HepG2 (cell line): ENCODE measurements around the gene GYG1. TPM values are rescaled to one million over a fixed set of nuclear protein-coding genes. Genes with fewer than 3 reads are reported as not detected.

ENCODE experiments used
- BHLHE40 ChIP-seq: IDR thresholded peaks from 2 replicates; pipeline ENCODE4 v1.6.1; 2011; ENCODE audit warnings: low read length, improper control_type of control experiment
- CENPX ChIP-seq: sonication (generic); formaldehyde crosslinking; IDR thresholded peaks from 2 replicates; pipeline ENCODE4 v1.9.0; 2021; ENCODE audit warnings: mild to moderate bottlenecking, missing genetic modification reagents, moderate library complexity
- CREM ChIP-seq, 2 experiments: sonication (generic) in 1 of 2; formaldehyde crosslinking in 1 of 2; IDR thresholded peaks; 2 replicates each; pipeline versions ENCODE4 v1.4.0 to v1.6.1; 2016 to 2020; ENCODE audit warnings: antibody characterized with exemption in 1 of 2, mild to moderate bottlenecking in 1 of 2, missing genetic modification reagents in 1 of 2
- FOXO1 ChIP-seq: sonication (generic); formaldehyde crosslinking; IDR thresholded peaks from 2 replicates; pipeline ENCODE4 v1.4.0; 2020; ENCODE audit warnings: missing genetic modification reagents
- FOXP4 ChIP-seq: sonication (generic); formaldehyde crosslinking; IDR thresholded peaks from 2 replicates; pipeline ENCODE4 v1.4.0; 2020; ENCODE audit warnings: missing genetic modification reagents
- HMG20A ChIP-seq: IDR thresholded peaks from 2 replicates; pipeline ENCODE4 v1.6.1; 2016; ENCODE audit warnings: borderline replicate concordance
- KAT8 ChIP-seq: IDR thresholded peaks from 2 replicates; pipeline ENCODE4 v1.6.1; 2016; ENCODE audit warnings: missing genetic modification reagents, missing compliant biosample characterization
- MBNL3 ChIP-seq: fragments of 250-450 bp; sonication (Bioruptor Pico); conservative IDR thresholded peaks from 2 replicates; pipeline ENCODE4 v1.8.0; 2022; ENCODE audit warnings: mild to moderate bottlenecking, inconsistent platforms
- MIXL1 ChIP-seq: IDR thresholded peaks from 2 replicates; pipeline ENCODE4 v1.6.1; 2016
- POGK ChIP-seq: sonication (generic); formaldehyde crosslinking; conservative IDR thresholded peaks from 2 replicates; pipeline ENCODE4 v1.8.0; 2022; ENCODE audit warnings: mild to moderate bottlenecking, moderate library complexity, missing genetic modification reagents
- SATB2 ChIP-seq: sonication (generic); formaldehyde crosslinking; IDR thresholded peaks from 2 replicates; pipeline ENCODE4 v1.5.0; 2020; ENCODE audit warnings: missing genetic modification reagents
- SOX5 ChIP-seq: IDR thresholded peaks from 2 replicates; pipeline ENCODE4 v1.6.1; 2016; ENCODE audit warnings: borderline replicate concordance
- U2AF2 ChIP-seq: fragments of 200-400 bp; formaldehyde crosslinking; IDR thresholded peaks from 2 replicates; pipeline ENCODE4 v1.6.1; 2017; ENCODE audit warnings: low read depth, mild to moderate bottlenecking, low read length
- ZMYM3 ChIP-seq: sonication (generic); formaldehyde crosslinking; IDR thresholded peaks from 2 replicates; pipeline ENCODE4 v1.5.1; 2020; ENCODE audit warnings: mild to moderate bottlenecking, missing genetic modification reagents
- ZNF564 ChIP-seq: sonication (generic); formaldehyde crosslinking; IDR thresholded peaks from 2 replicates; pipeline ENCODE4 v1.8.1; 2023; ENCODE audit warnings: mild to moderate bottlenecking, missing genetic modification reagents
- ZNF703 ChIP-seq: sonication (generic); formaldehyde crosslinking; IDR thresholded peaks from 2 replicates; pipeline ENCODE4 v1.5.1; 2020; ENCODE audit warnings: missing genetic modification reagents, mild to moderate bottlenecking, moderate library complexity, borderline replicate concordance
- ZNF749 ChIP-seq: sonication (generic); formaldehyde crosslinking; IDR thresholded peaks from 2 replicates; pipeline ENCODE4 v1.8.0; 2022; ENCODE audit warnings: mild to moderate bottlenecking, missing genetic modification reagents, moderate library complexity, borderline replicate concordance
- ZNF878 ChIP-seq: sonication (generic); formaldehyde crosslinking; IDR thresholded peaks from 2 replicates; pipeline ENCODE4 v1.8.1; 2023; ENCODE audit warnings: mild to moderate bottlenecking, missing genetic modification reagents, moderate library complexity
- ZSCAN31 ChIP-seq: sonication (generic); formaldehyde crosslinking; IDR thresholded peaks from 2 replicates; pipeline ENCODE4 v1.5.0; 2020; ENCODE audit warnings: low read depth, mild to moderate bottlenecking, missing genetic modification reagents
- polyA plus RNA-seq, 8 experiments: library from polyadenylated mRNA; depleted of rRNA in 3 of 8; stranded (reverse) in 7 of 8; unstranded in 1 of 8; fragments of >200 nt; fragmentation: Illumina TruSeq in 4 of 8; extraction: Trizol in 4 of 8; gene quantifications; 2 replicates each; pipeline versions ENCODE4 v1.2.1 to v1.2.3, GENCODE V29; 2011 to 2016; ENCODE audit warnings: low read depth in 4 of 8, missing spikeins in 1 of 8, mixed read lengths in 1 of 8; ENCODE audit not compliant: insufficient read depth in 1 of 8
- total RNA-seq, 5 experiments: library from RNA; depleted of rRNA; stranded (reverse); fragments of >200 nt; fragmentation: Illumina TruSeq; extraction: Trizol; gene quantifications; 2 replicates each; pipeline ENCODE4 v1.2.3, GENCODE V29; 2016; ENCODE audit warnings: low read depth in 1 of 5
- TF ChIP-seq, protein P1 (sequence below): sonication (generic); formaldehyde crosslinking; IDR thresholded peaks from 2 replicates; pipeline ENCODE4 v1.4.0; 2020; ENCODE audit warnings: missing genetic modification reagents, borderline replicate concordance
- TF ChIP-seq, protein P2 (sequence below): sonication (generic); formaldehyde crosslinking; IDR thresholded peaks from 2 replicates; pipeline ENCODE4 v1.5.0; 2020; ENCODE audit warnings: missing genetic modification reagents

Gene GYG1
- total and polyA plus RNA-seq, 2 of the 13 experiments (the other 11 are each of a cell fraction or from before 2014, with no cell fraction given): 15.7 to 28.1 TPM

- TF ChIP-seq ZNF749 (CRISPR knock-in tag) (0 out of 2 replicates have a peak, but pooled peaks have one; percentile 32), FOXP4 (CRISPR knock-in tag) (peak; percentile 44), SATB2 (CRISPR knock-in tag) (0 out of 2 replicates have a peak, but pooled peaks have one; percentile 37), POGK (CRISPR knock-in tag) (peak; percentile 41; the same call in 1 of the 2 replicates), MBNL3 (no peak), ZNF878 (CRISPR knock-in tag) (no peak), HMG20A (CRISPR knock-in tag) (peak; percentile 37), KAT8 (CRISPR knock-in tag) (peak; percentile 52; the same call in 1 of the 2 replicates), U2AF2 (no peak), ZSCAN31 (CRISPR knock-in tag) (0 out of 2 replicates have a peak, but pooled peaks have one; percentile 21), ZMYM3 (CRISPR knock-in tag) (peak; percentile 54; the same call in 1 of the 2 replicates), CENPX (no peak), BHLHE40 (peak; percentile 50; the same call in 1 of the 2 replicates), CREM (IDR thresholded peaks at IDR 0.05) (peak; percentile 52; the same call in 1 of the 2 replicates), CREM (CRISPR knock-in tag; IDR thresholded peaks at IDR 0.05) (no peak), SOX5 (peak; percentile 84; the same call in 1 of the 2 replicates), ZNF703 (CRISPR knock-in tag) (no peak), MIXL1 (CRISPR knock-in tag) (peak; percentile 43; the same call in 1 of the 2 replicates), ZNF564 (0 out of 2 replicates have a peak, but pooled peaks have one; percentile 28), FOXO1 (peak; percentile 25; the same call in 1 of the 2 replicates)
- TF ChIP-seq, protein P1, sequence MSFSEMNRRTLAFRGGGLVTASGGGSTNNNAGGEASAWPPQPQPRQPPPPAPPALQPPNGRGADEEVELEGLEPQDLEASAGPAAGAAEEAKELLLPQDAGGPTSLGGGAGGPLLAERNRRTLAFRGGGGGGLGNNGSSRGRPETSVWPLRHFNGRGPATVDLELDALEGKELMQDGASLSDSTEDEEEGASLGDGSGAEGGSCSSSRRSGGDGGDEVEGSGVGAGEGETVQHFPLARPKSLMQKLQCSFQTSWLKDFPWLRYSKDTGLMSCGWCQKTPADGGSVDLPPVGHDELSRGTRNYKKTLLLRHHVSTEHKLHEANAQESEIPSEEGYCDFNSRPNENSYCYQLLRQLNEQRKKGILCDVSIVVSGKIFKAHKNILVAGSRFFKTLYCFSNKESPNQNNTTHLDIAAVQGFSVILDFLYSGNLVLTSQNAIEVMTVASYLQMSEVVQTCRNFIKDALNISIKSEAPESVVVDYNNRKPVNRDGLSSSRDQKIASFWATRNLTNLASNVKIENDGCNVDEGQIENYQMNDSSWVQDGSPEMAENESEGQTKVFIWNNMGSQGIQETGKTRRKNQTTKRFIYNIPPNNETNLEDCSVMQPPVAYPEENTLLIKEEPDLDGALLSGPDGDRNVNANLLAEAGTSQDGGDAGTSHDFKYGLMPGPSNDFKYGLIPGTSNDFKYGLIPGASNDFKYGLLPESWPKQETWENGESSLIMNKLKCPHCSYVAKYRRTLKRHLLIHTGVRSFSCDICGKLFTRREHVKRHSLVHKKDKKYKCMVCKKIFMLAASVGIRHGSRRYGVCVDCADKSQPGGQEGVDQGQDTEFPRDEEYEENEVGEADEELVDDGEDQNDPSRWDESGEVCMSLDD (CRISPR knock-in tag): no peak
- TF ChIP-seq, protein P2, sequence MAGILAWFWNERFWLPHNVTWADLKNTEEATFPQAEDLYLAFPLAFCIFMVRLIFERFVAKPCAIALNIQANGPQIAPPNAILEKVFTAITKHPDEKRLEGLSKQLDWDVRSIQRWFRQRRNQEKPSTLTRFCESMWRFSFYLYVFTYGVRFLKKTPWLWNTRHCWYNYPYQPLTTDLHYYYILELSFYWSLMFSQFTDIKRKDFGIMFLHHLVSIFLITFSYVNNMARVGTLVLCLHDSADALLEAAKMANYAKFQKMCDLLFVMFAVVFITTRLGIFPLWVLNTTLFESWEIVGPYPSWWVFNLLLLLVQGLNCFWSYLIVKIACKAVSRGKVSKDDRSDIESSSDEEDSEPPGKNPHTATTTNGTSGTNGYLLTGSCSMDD (CRISPR knock-in tag): no peak
Measured at GRCh38 chr3:149010504-149010951, 19.2 kb downstream of the GYG1 start (continued).
